ENCODE data around the gene CCDC85B.
A peak's percentile ranks its signal among the peaks of the same experiment; 100 is the strongest.

Gene CCDC85B

DNA sequence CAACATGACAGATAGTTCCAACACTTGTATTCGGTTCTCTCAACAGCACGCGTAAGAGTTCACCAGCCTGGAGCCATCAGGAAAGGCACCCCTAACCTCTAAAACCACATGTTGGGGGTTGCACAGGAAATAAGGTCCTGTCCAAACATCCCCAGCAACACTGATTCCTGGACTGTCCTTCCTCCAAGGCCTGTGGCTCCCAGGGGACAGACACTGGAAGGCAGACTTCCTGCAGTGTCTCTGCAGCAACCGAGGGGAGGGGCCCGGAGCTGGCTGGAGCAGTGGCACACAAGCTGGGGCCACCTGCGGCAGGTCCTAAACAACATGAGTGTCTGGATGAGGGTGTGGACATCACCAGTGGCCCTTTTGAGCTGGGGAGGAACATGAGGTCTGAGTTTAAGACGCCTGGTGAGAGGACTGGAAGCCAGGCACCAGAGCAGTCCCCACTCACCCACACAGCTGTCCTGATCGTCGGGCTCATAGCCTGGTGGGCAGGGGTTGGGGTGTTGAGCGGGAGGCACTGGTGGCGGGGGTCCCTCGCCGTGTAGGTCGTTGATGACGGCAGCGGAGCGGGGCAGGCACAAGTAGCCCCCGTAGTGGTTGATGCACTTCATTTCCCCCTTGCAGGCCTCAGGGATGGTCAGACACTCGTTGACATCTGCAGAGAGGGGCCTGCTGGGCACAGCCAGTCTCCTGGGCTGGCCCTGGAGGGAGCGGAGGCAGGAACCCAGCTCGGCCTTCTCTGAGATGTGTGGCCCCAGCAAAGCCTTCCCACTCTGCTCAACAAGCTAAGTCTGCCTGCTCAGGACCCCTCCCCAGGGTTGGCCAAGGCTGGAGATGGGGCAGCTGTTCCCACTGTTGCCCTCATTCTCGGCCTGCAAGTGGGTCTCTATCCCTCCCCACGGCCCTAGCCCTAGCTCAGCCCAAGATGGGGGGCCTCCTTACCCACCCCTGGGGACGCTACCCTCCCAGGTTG, 19.5 kb upstream of the CCDC85B start:
- TF ChIP-seq CTCF (IDR thresholded peaks at IDR 0.05; ENCODE audit: low read depth, low read length, missing control alignments), result no peak
- DNase-seq (ENCODE audit: low read depth), result no peak
- no peak overlapping the region for H3K4me3 ChIP-seq (ENCODE audit: low read depth, low read length)

- no peak overlapping the region for H3K4me3 ChIP-seq (ENCODE audit: low read depth, low read length)
- TF ChIP-seq CTCF (IDR thresholded peaks at IDR 0.05; ENCODE audit: low read depth, low read length, missing control alignments), result no peak
- no peak for DNase-seq (ENCODE audit: low read depth)
Observed at GRCh38 chr11:65871811-65872548, 18.5 kb upstream of the CCDC85B start.

- no peak for TF ChIP-seq CTCF (IDR thresholded peaks at IDR 0.05; ENCODE audit: low read depth, low read length, missing control alignments)
- DNase-seq (ENCODE audit: low read depth), result no peak
Observed at GRCh38 chr11:65872586-65873317, 17.7 kb upstream of the CCDC85B start, which contains the start of gene EFEMP2. Gene EFEMP2 (minus strand): TSS chr11:65872800. CDS start chr11:65872354, 446 bp downstream.

GRCh38 chr11:65873318-65874156, 16.9 kb upstream of the CCDC85B start:
- DNase-seq (ENCODE audit: low read depth), result peak; percentile 65
- TF ChIP-seq CTCF (IDR thresholded peaks at IDR 0.05; ENCODE audit: low read depth, low read length, missing control alignments), result no peak
- peak overlapping the region; percentile 58 for H3K4me3 ChIP-seq (ENCODE audit: low read depth, low read length)

More at GRCh38 chr11:65872586-65873317, 17.7 kb upstream of the CCDC85B start, which contains the start of gene EFEMP2:
- peak within 1 kb of the TSS; percentile 58 for H3K4me3 ChIP-seq (ENCODE audit: low read depth, low read length)

- H3K4me3 ChIP-seq (ENCODE audit: low read depth, low read length), result no peak within 1 kb of the TSS
- no peak for DNase-seq (ENCODE audit: low read depth)
Observed at GRCh38 chr11:65879617-65880016, 10.9 kb upstream of the CCDC85B start, which contains the start of gene CTSW. Gene CTSW (plus strand): TSS chr11:65879837. CDS start chr11:65879855, 18 bp downstream.

More at GRCh38 chr11:65879617-65880016, 10.9 kb upstream of the CCDC85B start, which contains the start of gene CTSW:
- TF ChIP-seq CTCF (IDR thresholded peaks at IDR 0.05; ENCODE audit: low read depth, low read length, missing control alignments), result no peak
